HG03354 (cell line): Measurements from ENCODE around the gene ATP2B2.

Source experiments
- ATAC-seq: cut with Tn5 transposase; IDR thresholded peaks from one replicate; pipeline ENCODE4 v1.9.1; 2021; ENCODE audit warnings: mild to moderate bottlenecking; ENCODE audit not compliant: unreplicated experiment, poor library complexity, severe bottlenecking

The ATP2B2 gene

GRCh38 chr3:10479311-10479710 is 26.1 kb downstream of the ATP2B2 start:
- no peak for ATAC-seq

- ATAC-seq = no peak
These were observed 29.4 kb downstream of the ATP2B2 start for GRCh38 chr3:10475983-10476382.

GRCh38 chr3:10474847-10475246 is 30.5 kb downstream of the ATP2B2 start:
- ATAC-seq = no peak

GRCh38 chr3:10474275-10474646 is 31.1 kb downstream of the ATP2B2 start:
- no peak for ATAC-seq

GRCh38 chr3:10473581-10474274 is 31.7 kb downstream of the ATP2B2 start:
- no peak for ATAC-seq

- no peak for ATAC-seq
These were observed 32.4 kb downstream of the ATP2B2 start for GRCh38 chr3:10472877-10473440.

- ATAC-seq = no peak
These were observed 34.2 kb downstream of the ATP2B2 start for GRCh38 chr3:10471054-10471688.

- no peak for ATAC-seq
These were observed 35.0 kb downstream of the ATP2B2 start for GRCh38 chr3:10470120-10471053.

GRCh38 chr3:10469441-10470119 is 35.8 kb downstream of the ATP2B2 start:
- ATAC-seq = no peak

GRCh38 chr3:10468613-10469354 is 36.6 kb downstream of the ATP2B2 start:
- ATAC-seq = no peak

GRCh38 chr3:10467904-10468612 is 37.3 kb downstream of the ATP2B2 start:
- no peak for ATAC-seq

- ATAC-seq = no peak
These were observed 38.2 kb downstream of the ATP2B2 start for GRCh38 chr3:10467204-10467603.

GRCh38 chr3:10466186-10466585 is 39.2 kb downstream of the ATP2B2 start:
- no peak for ATAC-seq

- no peak for ATAC-seq
These were observed 40.2 kb downstream of the ATP2B2 start for GRCh38 chr3:10465161-10465560.

GRCh38 chr3:10463533-10464434 is 41.6 kb downstream of the ATP2B2 start:
- no peak for ATAC-seq

- no peak for ATAC-seq
These were observed 42.5 kb downstream of the ATP2B2 start for GRCh38 chr3:10462641-10463532.
